A673 (cell line): ENCODE data around the gene NMRAL1. TPM values are rescaled to one million over a fixed set of nuclear protein-coding genes. Genes with fewer than 3 reads are reported as not detected.

ENCODE experiments used
- BruUV-seq: library from RNA; stranded (reverse); fragments of 400-500 nt; replicated peaks from 2 replicates; lab custom pipeline; 2021; lab: Mats Ljungman, UMichigan
- CTCF ChIA-PET: fragments of 300-600 bp; sonication (Branson Sonifier 250); formaldehyde crosslinking; loops from one replicate; lab custom pipeline; 2022; ENCODE audit warnings: antibody characterized with exemption; lab: Charles Lee
- POLR2A ChIA-PET: fragments of 300-600 bp; sonication (Branson Sonifier 250); formaldehyde crosslinking; loops from one replicate; lab custom pipeline; 2022; ENCODE audit warnings: antibody characterized with exemption; ENCODE audit not compliant: low non-redundant PET; lab: Charles Lee
- DNase-seq: peaks from one replicate; pipeline ENCODE4 v3.0.0-alpha.2; 2015; ENCODE audit warnings: low spot score
- H3K27ac ChIP-seq: fragments of 200-600 bp; sonication (generic); 2 replicates; pipeline ENCODE4 v1.5.1; 2016; ENCODE audit warnings: mixed run types, low read depth, mild to moderate bottlenecking, mixed read lengths, antibody characterized with exemption, low read length; ENCODE audit not compliant: poor library complexity, severe bottlenecking
- H3K27me3 ChIP-seq: fragments of 200-600 bp; sonication (generic); replicated peaks from 2 replicates; pipeline ENCODE4 v1.6.1; 2017; ENCODE audit warnings: mixed run types, low read depth, mild to moderate bottlenecking, mixed read lengths, antibody characterized with exemption, low read length; ENCODE audit not compliant: insufficient read depth, poor library complexity
- H3K36me3 ChIP-seq: fragments of 200-600 bp; sonication (generic); 2 replicates; pipeline ENCODE4 v1.6.1; 2016; ENCODE audit warnings: mixed run types, mild to moderate bottlenecking, mixed read lengths, antibody characterized with exemption, low read length; ENCODE audit not compliant: insufficient read depth, poor library complexity, severe bottlenecking
- H3K4me1 ChIP-seq: fragments of 200-600 bp; sonication (generic); 2 replicates; pipeline ENCODE4 v1.6.1; 2017; ENCODE audit warnings: mixed run types, mild to moderate bottlenecking, mixed read lengths, antibody characterized with exemption, low read length; ENCODE audit not compliant: insufficient read depth, poor library complexity, severe bottlenecking
- H3K4me3 ChIP-seq: fragments of 200-600 bp; sonication (generic); 2 replicates; pipeline ENCODE4 v1.5.1; 2016; ENCODE audit warnings: low read depth, mixed run types, mild to moderate bottlenecking, mixed read lengths, low read length; ENCODE audit not compliant: poor library complexity, severe bottlenecking
- H3K9me3 ChIP-seq: fragments of 200-600 bp; sonication (generic); 2 replicates; pipeline ENCODE4 v1.6.1; 2016; ENCODE audit warnings: mixed run types, low read depth, mild to moderate bottlenecking, mixed read lengths, antibody characterized with exemption, low read length; ENCODE audit not compliant: poor library complexity, severe bottlenecking
- EZH2 ChIP-seq: fragments of 200-600 bp; sonication (generic); IDR thresholded peaks from 2 replicates; pipeline ENCODE4 v1.6.1; 2017; ENCODE audit warnings: borderline replicate concordance, low read depth, mild to moderate bottlenecking, mixed read lengths, antibody characterized with exemption, low read length; ENCODE audit not compliant: poor library complexity, severe bottlenecking
- intact Hi-C: fragments of 100-400 bp; cut with micrococcal nuclease; formaldehyde crosslinking; loops from one replicate; pipeline ENCODE4 v1.10.0; 2022; ENCODE audit not compliant: unreplicated experiment
- total RNA-seq: library from RNA; stranded (reverse); gene quantifications from 2 replicates; pipeline ENCODE4 v1.2.3, GENCODE V29; 2021
- TF ChIP-seq, protein P1 (sequence below): fragments of 300-800, 200-600 bp; sonication (generic); conservative IDR thresholded peaks from 2 replicates; pipeline ENCODE4 v1.5.1; 2017; ENCODE audit warnings: low read depth, mild to moderate bottlenecking, antibody characterized with exemption, low read length, moderate library complexity, mixed read lengths

NMRAL1 gene
- total RNA-seq, 1 experiment from 2014 or later: 85.8 TPM

DNA sequence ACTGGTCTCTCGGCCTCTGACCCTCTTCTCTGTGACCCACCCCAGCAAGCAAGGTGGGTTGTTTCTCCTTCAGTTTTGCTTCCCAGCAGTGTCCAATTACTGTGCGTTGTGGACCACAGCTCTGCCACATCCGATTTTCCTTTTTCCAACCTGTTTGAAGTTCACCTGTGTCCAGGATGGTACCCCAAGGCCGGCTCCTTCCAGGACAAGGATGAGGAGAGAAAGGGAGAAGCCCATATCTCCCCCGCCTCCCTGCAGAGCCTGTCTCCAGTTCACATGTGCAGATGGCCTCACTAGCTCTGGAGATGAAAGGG is 13.5 kb downstream of the NMRAL1 start:
- intact Hi-C loops: no loop called here
- no TSS peak for BruUV-seq
- Histone ChIP-seq H3K27me3 (no peaks in the 10 kb centered on the region), H3K4me1 (no peaks in the 10 kb centered on the region), H3K36me3 (peaks cover 57% of the 10 kb centered on the region), H3K4me3 (no peak overlapping the region), H3K27ac (peak overlapping the region; percentile 59), H3K9me3 (no peaks in the 10 kb centered on the region)
- CTCF ChIA-PET: interaction anchor here (0.7 kb wide), 1 partner anchor 25 kb away, joined by 11 read pairs; no protein-coding TSS in a partner anchor
- no peak for DNase-seq
- POLR2A ChIA-PET: no interaction called here
- TF ChIP-seq, protein P1, sequence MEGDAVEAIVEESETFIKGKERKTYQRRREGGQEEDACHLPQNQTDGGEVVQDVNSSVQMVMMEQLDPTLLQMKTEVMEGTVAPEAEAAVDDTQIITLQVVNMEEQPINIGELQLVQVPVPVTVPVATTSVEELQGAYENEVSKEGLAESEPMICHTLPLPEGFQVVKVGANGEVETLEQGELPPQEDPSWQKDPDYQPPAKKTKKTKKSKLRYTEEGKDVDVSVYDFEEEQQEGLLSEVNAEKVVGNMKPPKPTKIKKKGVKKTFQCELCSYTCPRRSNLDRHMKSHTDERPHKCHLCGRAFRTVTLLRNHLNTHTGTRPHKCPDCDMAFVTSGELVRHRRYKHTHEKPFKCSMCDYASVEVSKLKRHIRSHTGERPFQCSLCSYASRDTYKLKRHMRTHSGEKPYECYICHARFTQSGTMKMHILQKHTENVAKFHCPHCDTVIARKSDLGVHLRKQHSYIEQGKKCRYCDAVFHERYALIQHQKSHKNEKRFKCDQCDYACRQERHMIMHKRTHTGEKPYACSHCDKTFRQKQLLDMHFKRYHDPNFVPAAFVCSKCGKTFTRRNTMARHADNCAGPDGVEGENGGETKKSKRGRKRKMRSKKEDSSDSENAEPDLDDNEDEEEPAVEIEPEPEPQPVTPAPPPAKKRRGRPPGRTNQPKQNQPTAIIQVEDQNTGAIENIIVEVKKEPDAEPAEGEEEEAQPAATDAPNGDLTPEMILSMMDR: no peak
- no peak for TF ChIP-seq EZH2

GRCh38 chr16:4455951-4456350 is 18.5 kb downstream of the NMRAL1 start:
- CTCF ChIA-PET: no interaction called here
- no peak overlapping the region for H3K4me3 ChIP-seq
- POLR2A ChIA-PET: no interaction called here
- H3K27ac ChIP-seq: peak overlapping the region; percentile 30
- H3K4me1 ChIP-seq: peaks cover 5% of the 10 kb centered on the region
- no peaks in the 10 kb centered on the region for H3K9me3 ChIP-seq
- TSS peak; percentile 50 for BruUV-seq
- H3K27me3 ChIP-seq: no peaks in the 10 kb centered on the region
- no peak for DNase-seq
- peaks cover 76% of the 10 kb centered on the region for H3K36me3 ChIP-seq
- TF ChIP-seq EZH2: no peak
- TF ChIP-seq, protein P1: no peak
- intact Hi-C loops: no loop called here

DNA sequence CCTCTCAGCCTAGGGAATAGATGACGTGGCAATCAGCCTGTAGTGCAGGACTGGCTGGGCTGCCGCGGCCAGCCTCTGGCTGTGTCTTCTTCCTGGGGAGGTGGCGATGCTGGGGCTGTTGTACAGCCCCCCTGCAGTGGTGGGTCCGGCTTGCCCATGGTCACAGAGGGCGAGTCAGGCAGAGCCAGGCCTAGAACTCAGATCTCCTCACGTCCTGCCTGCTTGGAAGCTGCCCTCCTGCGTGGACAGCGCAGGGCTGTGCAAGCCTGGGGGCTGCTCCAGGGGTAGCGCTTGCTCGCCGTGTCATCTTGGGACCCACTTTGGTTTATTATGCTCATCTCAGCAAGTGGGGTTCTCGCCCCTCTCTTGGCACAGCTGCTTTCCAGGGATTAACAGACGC is 19.3 kb downstream of the NMRAL1 start:
- Histone ChIP-seq H3K4me3 (no peak overlapping the region), H3K36me3 (peaks cover 79% of the 10 kb centered on the region), H3K27ac (peak overlapping the region; percentile 30), H3K27me3 (no peaks in the 10 kb centered on the region), H3K4me1 (peaks cover 13% of the 10 kb centered on the region), H3K9me3 (no peaks in the 10 kb centered on the region)
- no TSS peak for BruUV-seq
- intact Hi-C loops: no loop called here
- ChIA-PET POLR2A (no interaction called here), CTCF (no interaction called here)
- TF ChIP-seq EZH2: no peak
- TF ChIP-seq, protein P1: no peak
- DNase-seq: no peak
